IMR-90 (cell line): ENCODE data around the gene GPR108. TPM values are rescaled to one million over a fixed set of nuclear protein-coding genes. Genes with fewer than 3 reads are reported as not detected.

ENCODE experiments used
- ATAC-seq: fragments of 200-7000 bp; cut with Tn5 transposase; 2 replicates; pipeline ENCODE4 v1.9.1; 2020; ENCODE audit warnings: low read depth, mild to moderate bottlenecking, moderate library complexity
- BruUV-seq: library from RNA; stranded (reverse); fragments of 400-500 nt; replicated peaks from 2 replicates; lab custom pipeline; 2021; lab: Mats Ljungman, UMichigan
- CTCF ChIA-PET: fragments of 300-600 bp; formaldehyde crosslinking; extraction: SDS; loops from one replicate; lab custom pipeline; 2021; ENCODE audit warnings: antibody characterized with exemption; lab: Yijun Ruan, JAX
- POLR2A ChIA-PET: fragments of 300-600 bp; sonication (Branson Sonifier 250); formaldehyde crosslinking; loops from one replicate; lab custom pipeline; 2022; ENCODE audit warnings: antibody characterized with exemption; ENCODE audit not compliant: unreplicated experiment; lab: Charles Lee
- DNase-seq: peaks from one replicate; pipeline ENCODE4 v3.0.0; 2013
- H2AFZ ChIP-seq: replicated peaks from 2 replicates; pipeline ENCODE3; 2013; ENCODE audit warnings: low read length, mild to moderate bottlenecking; ENCODE audit not compliant: poor library complexity
- H2AK5ac ChIP-seq: 2 replicates; pipeline ENCODE4 v1.6.1; 2013; ENCODE audit warnings: low read depth, low read length, inconsistent platforms
- H2AK9ac ChIP-seq: replicated peaks from 2 replicates; pipeline ENCODE3; 2013; ENCODE audit warnings: mild to moderate bottlenecking, low read depth, low read length, moderate library complexity; ENCODE audit not compliant: poor library complexity
- H2BK120ac ChIP-seq: 2 replicates; pipeline ENCODE4 v1.6.1; 2013; ENCODE audit warnings: low read depth, low read length, inconsistent platforms
- H2BK15ac ChIP-seq: 3 replicates; pipeline ENCODE4 v1.6.1; 2013; ENCODE audit warnings: low read depth, low read length, inconsistent platforms
- H2BK20ac ChIP-seq: 2 replicates; pipeline ENCODE4 v1.6.1; 2013; ENCODE audit warnings: low read depth, mild to moderate bottlenecking, inconsistent platforms, low read length, moderate library complexity
- H2BK5ac ChIP-seq: 2 replicates; pipeline ENCODE4 v1.6.1; 2013; ENCODE audit warnings: mild to moderate bottlenecking, low read depth, low read length, inconsistent platforms; ENCODE audit not compliant: poor library complexity, severe bottlenecking
- H3K14ac ChIP-seq: replicated peaks from 2 replicates; pipeline ENCODE4 v1.6.1; 2013; ENCODE audit warnings: low read depth, low read length, inconsistent platforms
- H3K18ac ChIP-seq: 2 replicates; pipeline ENCODE4 v1.6.1; 2013; ENCODE audit warnings: low read depth, low read length, control low read depth
- H3K23ac ChIP-seq: 2 replicates; pipeline ENCODE4 v1.6.1; 2013; ENCODE audit warnings: low read depth, low read length, inconsistent platforms
- H3K27ac ChIP-seq: 2 replicates; pipeline ENCODE4 v1.5.1; 2013; ENCODE audit warnings: mild to moderate bottlenecking, control low read depth, low read length; ENCODE audit not compliant: insufficient read depth
- H3K27me3 ChIP-seq: 2 replicates; pipeline ENCODE4 v1.6.1; 2013; ENCODE audit warnings: low read length; ENCODE audit not compliant: control insufficient read depth, insufficient read depth
- H3K36me3 ChIP-seq: 2 replicates; pipeline ENCODE4 v1.6.1; 2013; ENCODE audit warnings: low read length, mixed read lengths; ENCODE audit not compliant: control insufficient read depth, insufficient read depth
- H3K4ac ChIP-seq: 2 replicates; pipeline ENCODE4 v1.6.1; 2013; ENCODE audit warnings: low read depth, low read length, inconsistent platforms
- H3K4me1 ChIP-seq: 2 replicates; pipeline ENCODE4 v1.6.1; 2013; ENCODE audit warnings: low read length, mixed read lengths; ENCODE audit not compliant: control insufficient read depth, insufficient read depth
- H3K4me2 ChIP-seq: 2 replicates; pipeline ENCODE4 v1.6.1; 2013; ENCODE audit warnings: low read depth, mild to moderate bottlenecking, control low read depth, low read length, moderate library complexity
- H3K4me3 ChIP-seq: 2 replicates; pipeline ENCODE4 v1.5.1; 2013; ENCODE audit warnings: low read depth, mild to moderate bottlenecking, control low read depth, low read length, moderate library complexity; ENCODE audit not compliant: insufficient read depth
- H3K56ac ChIP-seq: 2 replicates; pipeline ENCODE4 v1.6.1; 2013; ENCODE audit warnings: low read length, inconsistent platforms; ENCODE audit not compliant: insufficient read depth; ENCODE audit errors: extremely low read depth
- H3K79me1 ChIP-seq, 2 experiments: 2 replicates each; pipeline ENCODE4 v1.6.1; 2013; ENCODE audit warnings: low read length in 2 of 2, inconsistent platforms in 1 of 2, low read depth in 1 of 2
- H3K9ac ChIP-seq: 2 replicates; pipeline ENCODE4 v1.6.1; 2013; ENCODE audit warnings: low read depth, low read length, control low read depth
- H3K9me1 ChIP-seq: 2 replicates; pipeline ENCODE4 v1.6.1; 2013; ENCODE audit warnings: low read length, inconsistent platforms; ENCODE audit not compliant: insufficient read depth
- H3K9me3 ChIP-seq: 2 replicates; pipeline ENCODE4 v1.6.1; 2013; ENCODE audit warnings: low read length; ENCODE audit not compliant: control insufficient read depth, insufficient read depth
- H4K20me1 ChIP-seq: 2 replicates; pipeline ENCODE4 v1.6.1; 2013; ENCODE audit warnings: low read length, inconsistent platforms; ENCODE audit not compliant: insufficient read depth
- H4K5ac ChIP-seq: 2 replicates; pipeline ENCODE4 v1.6.1; 2013; ENCODE audit warnings: mild to moderate bottlenecking, low read depth, low read length, control low read depth
- H4K8ac ChIP-seq, 2 experiments: 2 replicates each; pipeline ENCODE4 v1.6.1; 2013; ENCODE audit warnings: low read depth in 2 of 2, low read length in 2 of 2, control low read depth in 1 of 2, inconsistent platforms in 1 of 2
- H4K91ac ChIP-seq: 2 replicates; pipeline ENCODE4 v1.6.1; 2013; ENCODE audit warnings: low read depth, low read length, inconsistent platforms; ENCODE audit not compliant: insufficient read depth
- BHLHE40 ChIP-seq: fragments of 150-350 bp; IDR thresholded peaks from 2 replicates; pipeline ENCODE4 v1.6.1; 2016; ENCODE audit warnings: mild to moderate bottlenecking, low read depth, low read length
- CHD1 ChIP-seq: IDR thresholded peaks from 2 replicates; pipeline ENCODE4 v1.6.1; 2012; ENCODE audit warnings: low read depth, low read length, improper control_type of control experiment
- CTCF ChIP-seq: conservative IDR thresholded peaks from 2 replicates; pipeline ENCODE4 v1.5.1; 2012; ENCODE audit warnings: mild to moderate bottlenecking, low read depth, low read length, improper control_type of control experiment
- ELK1 ChIP-seq: fragments of 150-350 bp; IDR thresholded peaks from 2 replicates; pipeline ENCODE4 v1.6.1; 2016; ENCODE audit warnings: low read depth, mild to moderate bottlenecking, low read length, moderate library complexity, borderline replicate concordance
- MAFK ChIP-seq: IDR thresholded peaks from 2 replicates; pipeline ENCODE4 v1.6.1; 2012; ENCODE audit warnings: low read depth, low read length, improper control_type of control experiment
- MAZ ChIP-seq: IDR thresholded peaks from 2 replicates; pipeline ENCODE4 v1.6.1; 2012; ENCODE audit warnings: low read depth, mild to moderate bottlenecking, low read length, improper control_type of control experiment, moderate library complexity, borderline replicate concordance
- MXI1 ChIP-seq: IDR thresholded peaks from 2 replicates; pipeline ENCODE4 v1.6.1; 2012; ENCODE audit warnings: low read depth, mild to moderate bottlenecking, low read length, moderate library complexity, borderline replicate concordance
- NFE2L2 ChIP-seq: fragments of 150-350 bp; IDR thresholded peaks from 2 replicates; pipeline ENCODE4 v1.6.1; 2016; ENCODE audit warnings: low read depth, mild to moderate bottlenecking, low read length
- POLR2A ChIP-seq: IDR thresholded peaks from 2 replicates; pipeline ENCODE4 v1.6.1; 2012; ENCODE audit warnings: mild to moderate bottlenecking, low read depth, low read length
- RAD21 ChIP-seq: IDR thresholded peaks from 2 replicates; pipeline ENCODE4 v1.6.1; 2012; ENCODE audit warnings: low read length, improper control_type of control experiment
- RCOR1 ChIP-seq: IDR thresholded peaks from 2 replicates; pipeline ENCODE4 v1.6.1; 2012; ENCODE audit warnings: mild to moderate bottlenecking, low read length, improper control_type of control experiment; ENCODE audit not compliant: insufficient replicate concordance
- RFX5 ChIP-seq: IDR thresholded peaks from 2 replicates; pipeline ENCODE4 v1.8.0; 2012; ENCODE audit warnings: low read depth, mild to moderate bottlenecking, low read length, moderate library complexity
- SMC3 ChIP-seq: fragments of 150-350 bp; IDR thresholded peaks from 2 replicates; pipeline ENCODE4 v1.6.1; 2016; ENCODE audit warnings: low read depth, mild to moderate bottlenecking, antibody characterized with exemption, low read length, moderate library complexity
- WGBS, 2 experiments: methylation state at CpG; one replicate each; pipeline versions ENCODE4 v1.1.5 to v1.1.7; 2013; ENCODE audit warnings: missing lambda C conversion rate in 2 of 2; ENCODE audit not compliant: insufficient read length in 1 of 2; ENCODE audit errors: extremely low coverage in 2 of 2; 5-methylcytosine and 5-hydroxymethylcytosine counted together
- dilution Hi-C: fragments of 300-500 bp; cut with HindIII; formaldehyde crosslinking; loops from one replicate; pipeline ENCODE4 v1.14.3; 2018; ENCODE audit warnings: low sequenced_read_pairs; ENCODE audit not compliant: unreplicated experiment
- in situ Hi-C: fragments of 300-500 bp; cut with MboI; formaldehyde crosslinking; loops from 3 replicates; pipeline ENCODE4 v1.14.3; 2019; ENCODE audit warnings: low sequenced_read_pairs, inconsistent platforms, mixed read lengths
- intact Hi-C: fragments of 100-400 bp; cut with micrococcal nuclease; formaldehyde crosslinking; loops from 2 replicates; pipeline ENCODE4 v1.10.0; 2022
- polyA plus RNA-seq, 3 experiments: library from polyadenylated mRNA; depleted of rRNA; stranded (reverse); fragments of >200 nt; gene quantifications; 2 replicates each; pipeline ENCODE4 v1.2.3, GENCODE V29; 2012; ENCODE audit warnings: low replicate concordance in 1 of 3
- total RNA-seq: library from RNA; depleted of rRNA; stranded (reverse); fragments of >200 nt; gene quantifications from 2 replicates; pipeline ENCODE4 v1.2.3, GENCODE V29; 2012

Gene GPR108
- total and polyA plus RNA-seq, 2 of the 4 experiments (the other 2 are of a cell fraction), result 28.0 to 38.9 TPM

GRCh38 chr19:6767357-6768235 is 30.2 kb upstream of the GPR108 start, which contains the start of gene SH2D3A:
SH2D3A (minus strand) TSS chr19:6767435; CDS start chr19:6763748, 3,687 bp downstream.
- Histone ChIP-seq H3K27me3 (no peaks in the 10 kb centered on the region; the same call in 1 of the 2 replicates), H3K23ac (no peak within 1 kb of the TSS), H3K4ac (no peak within 1 kb of the TSS), H3K4me2 (peak within 1 kb of the TSS; percentile 49), H3K4me1 (no peaks in the 10 kb centered on the region), H4K20me1 (no peaks in the 10 kb centered on the region), H2AK5ac (no peak within 1 kb of the TSS), H3K18ac (no peak within 1 kb of the TSS), H3K36me3 (no peaks in the 10 kb centered on the region), H3K9ac (no peak within 1 kb of the TSS), H3K9me3 (no peaks in the 10 kb centered on the region), H3K27ac (no peak within 1 kb of the TSS), H2BK120ac (no peak within 1 kb of the TSS), H2AK9ac (peak within 1 kb of the TSS; percentile 37), H4K91ac (no peak within 1 kb of the TSS), H2BK15ac (no peak within 1 kb of the TSS), H2BK20ac (no peak within 1 kb of the TSS), H2BK5ac (no peak within 1 kb of the TSS), H4K5ac (no peak within 1 kb of the TSS), H3K9me1 (0 out of 2 replicates have a peak, but pooled peaks cover 5% of the 10 kb centered on the region), H3K79me1 (no peaks in the 10 kb centered on the region), H3K4me3 (no peak within 1 kb of the TSS), H3K14ac (no peak within 1 kb of the TSS), H4K8ac (no peak within 1 kb of the TSS), H2AFZ (peak within 1 kb of the TSS; percentile 81), H3K56ac (no peak within 1 kb of the TSS)
- DNase-seq, result peak; percentile 15
- TF ChIP-seq RCOR1, result no peak
- no peak for TF ChIP-seq MAFK
- no peak for TF ChIP-seq NFE2L2
- TF ChIP-seq MAZ, result no peak
- no peak for TF ChIP-seq ELK1
- TF ChIP-seq RAD21, result no peak
- no peak for TF ChIP-seq MXI1
- TF ChIP-seq BHLHE40, result no peak
- TF ChIP-seq CTCF, result no peak
- no peak for TF ChIP-seq POLR2A
- no peak for TF ChIP-seq CHD1
- TF ChIP-seq SMC3, result no peak
- TF ChIP-seq RFX5, result no peak
- dilution Hi-C loops, result no loop called here
- ATAC-seq, result peak; percentile 65
- POLR2A ChIA-PET, result no interaction called here
- CTCF ChIA-PET, result no interaction called here
- 6% methylated on average over 11 of the region's 47 CpGs; no CpG with 5 or more reads in 1 of the 2 experiments for WGBS, 2 experiments
- in situ Hi-C loops, result no loop called here
- no TSS peak for BruUV-seq
- intact Hi-C loops, result no loop called here
